ENCODE results near the gene MED17.

MED17 gene, protein sequence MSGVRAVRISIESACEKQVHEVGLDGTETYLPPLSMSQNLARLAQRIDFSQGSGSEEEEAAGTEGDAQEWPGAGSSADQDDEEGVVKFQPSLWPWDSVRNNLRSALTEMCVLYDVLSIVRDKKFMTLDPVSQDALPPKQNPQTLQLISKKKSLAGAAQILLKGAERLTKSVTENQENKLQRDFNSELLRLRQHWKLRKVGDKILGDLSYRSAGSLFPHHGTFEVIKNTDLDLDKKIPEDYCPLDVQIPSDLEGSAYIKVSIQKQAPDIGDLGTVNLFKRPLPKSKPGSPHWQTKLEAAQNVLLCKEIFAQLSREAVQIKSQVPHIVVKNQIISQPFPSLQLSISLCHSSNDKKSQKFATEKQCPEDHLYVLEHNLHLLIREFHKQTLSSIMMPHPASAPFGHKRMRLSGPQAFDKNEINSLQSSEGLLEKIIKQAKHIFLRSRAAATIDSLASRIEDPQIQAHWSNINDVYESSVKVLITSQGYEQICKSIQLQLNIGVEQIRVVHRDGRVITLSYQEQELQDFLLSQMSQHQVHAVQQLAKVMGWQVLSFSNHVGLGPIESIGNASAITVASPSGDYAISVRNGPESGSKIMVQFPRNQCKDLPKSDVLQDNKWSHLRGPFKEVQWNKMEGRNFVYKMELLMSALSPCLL

DNA sequence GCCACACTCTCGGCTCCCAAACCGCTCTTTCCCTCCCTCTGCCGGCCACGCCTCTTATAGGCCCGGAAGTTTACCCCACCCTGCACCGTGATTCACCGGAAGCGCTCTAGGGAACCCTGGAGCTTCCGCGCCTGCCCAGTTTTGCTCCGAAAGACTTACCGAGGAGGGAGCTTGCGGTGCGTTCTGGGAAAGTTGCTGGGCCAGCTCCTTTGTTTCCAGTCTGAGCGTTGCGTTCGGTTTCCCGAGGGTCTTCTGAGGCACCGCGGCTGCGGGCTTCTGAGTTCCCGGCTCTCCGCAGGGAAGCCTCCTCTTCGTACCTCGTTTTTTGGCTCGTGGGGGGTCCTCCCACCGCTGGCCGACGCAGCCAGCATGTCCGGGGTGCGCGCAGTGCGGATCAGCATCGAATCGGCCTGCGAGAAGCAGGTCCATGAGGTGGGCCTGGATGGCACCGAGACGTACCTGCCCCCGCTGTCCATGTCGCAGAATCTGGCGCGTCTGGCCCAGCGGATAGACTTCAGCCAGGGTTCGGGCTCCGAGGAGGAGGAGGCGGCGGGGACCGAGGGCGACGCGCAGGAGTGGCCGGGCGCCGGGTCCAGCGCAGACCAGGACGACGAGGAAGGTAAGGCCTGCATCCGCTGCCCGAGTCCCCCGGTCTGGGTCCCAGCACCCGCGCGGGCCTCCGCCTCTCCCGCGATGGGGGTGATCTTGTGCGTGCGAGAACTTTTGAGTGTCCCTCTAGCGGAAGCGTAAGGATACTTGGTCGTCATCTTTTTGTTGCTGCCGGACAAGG lies at the start of gene MED17:
Gene MED17 (plus strand): TSS at position 138 of the 790 bp plus-strand sequence. CDS start 232 bp downstream, at position 370.
- TF ChIP-seq GATA3 (IDR thresholded peaks at IDR 0.05; ENCODE audit: low read depth, low read length) (no peak), GATA2 (IDR thresholded peaks at IDR 0.05; ENCODE audit: low read depth, low read length) (no peak)

DNA sequence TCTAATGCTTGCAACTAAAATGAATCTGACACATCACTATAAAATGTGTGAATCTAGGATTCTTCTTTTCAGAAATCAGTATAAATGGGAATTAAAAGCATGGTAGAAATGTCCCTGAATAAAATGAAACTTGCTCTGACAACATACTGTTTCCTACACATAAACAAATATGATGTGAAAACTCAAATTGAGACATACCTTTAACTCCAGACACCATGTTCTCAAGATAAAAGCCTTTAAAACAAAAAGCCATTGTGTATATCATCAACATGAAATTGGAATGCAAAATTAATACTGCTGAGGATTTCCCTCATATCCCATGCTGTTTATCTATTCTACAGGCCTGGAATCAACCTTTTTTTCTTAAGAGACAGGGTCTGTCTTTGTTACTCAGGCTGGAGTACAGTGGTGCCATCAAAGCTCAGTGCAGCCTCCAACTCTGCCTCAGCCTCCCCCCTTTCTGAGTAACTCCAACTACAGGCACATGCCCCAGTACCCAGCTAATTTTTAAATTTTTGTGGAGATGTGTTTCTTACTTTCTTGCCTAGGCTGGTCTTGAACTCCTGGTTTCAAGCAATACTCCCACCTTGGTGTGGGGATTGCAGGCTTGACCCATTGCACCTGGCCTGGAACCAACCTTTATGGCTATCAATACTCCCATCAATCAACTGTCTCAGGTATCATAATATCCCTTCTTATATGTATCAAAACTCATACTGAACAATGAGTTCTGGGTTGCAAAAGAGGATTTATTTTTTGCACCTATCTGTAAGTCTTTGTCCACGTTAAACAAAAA lies 49.5 kb upstream of the MED17 start:
- no peak for TF ChIP-seq GATA2 (IDR thresholded peaks at IDR 0.05; ENCODE audit: low read depth, low read length)
- no peak for TF ChIP-seq GATA3 (IDR thresholded peaks at IDR 0.05; ENCODE audit: low read depth, low read length)

DNA sequence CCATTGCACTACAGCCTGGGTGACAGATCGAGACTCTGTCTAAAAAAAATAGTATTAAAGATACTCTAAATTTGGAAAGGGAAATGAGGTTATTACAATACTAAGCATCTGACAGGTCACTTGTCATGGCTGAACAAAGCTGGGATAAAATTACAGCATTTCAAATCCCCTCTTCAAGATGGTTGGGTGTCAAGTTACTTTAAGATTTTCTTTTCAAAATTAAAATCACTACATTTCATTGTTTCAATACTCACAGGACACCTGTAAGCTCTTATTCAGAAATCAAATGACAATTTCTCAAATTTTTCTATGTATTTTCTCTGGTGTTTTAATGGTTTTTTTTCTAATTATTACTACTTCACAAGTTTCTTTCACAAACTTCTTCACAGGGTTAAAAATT lies 48.5 kb upstream of the MED17 start:
- TF ChIP-seq GATA3 (IDR thresholded peaks at IDR 0.05; ENCODE audit: low read depth, low read length) = no peak
- no peak for TF ChIP-seq GATA2 (IDR thresholded peaks at IDR 0.05; ENCODE audit: low read depth, low read length)

DNA sequence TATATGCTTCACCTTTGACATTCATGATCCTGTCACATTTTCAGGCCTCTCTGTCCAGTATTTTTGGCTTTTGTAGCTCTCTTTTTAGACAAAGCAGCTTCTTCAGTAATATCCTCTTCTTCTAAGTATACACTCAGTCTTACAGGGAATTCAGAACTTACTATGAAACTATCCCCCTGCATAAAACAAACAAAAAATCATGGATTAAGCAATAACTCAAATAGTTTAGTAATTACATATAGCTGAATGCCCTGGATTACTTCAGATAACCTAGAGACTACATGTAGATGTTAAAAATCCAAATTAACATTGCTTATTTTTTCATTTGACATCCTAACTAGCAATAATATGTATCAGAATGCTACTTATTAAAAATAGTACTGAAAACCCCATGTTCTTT lies 48.0 kb upstream of the MED17 start:
- TF ChIP-seq GATA3 (IDR thresholded peaks at IDR 0.05; ENCODE audit: low read depth, low read length) = no peak
- no peak for TF ChIP-seq GATA2 (IDR thresholded peaks at IDR 0.05; ENCODE audit: low read depth, low read length)

DNA sequence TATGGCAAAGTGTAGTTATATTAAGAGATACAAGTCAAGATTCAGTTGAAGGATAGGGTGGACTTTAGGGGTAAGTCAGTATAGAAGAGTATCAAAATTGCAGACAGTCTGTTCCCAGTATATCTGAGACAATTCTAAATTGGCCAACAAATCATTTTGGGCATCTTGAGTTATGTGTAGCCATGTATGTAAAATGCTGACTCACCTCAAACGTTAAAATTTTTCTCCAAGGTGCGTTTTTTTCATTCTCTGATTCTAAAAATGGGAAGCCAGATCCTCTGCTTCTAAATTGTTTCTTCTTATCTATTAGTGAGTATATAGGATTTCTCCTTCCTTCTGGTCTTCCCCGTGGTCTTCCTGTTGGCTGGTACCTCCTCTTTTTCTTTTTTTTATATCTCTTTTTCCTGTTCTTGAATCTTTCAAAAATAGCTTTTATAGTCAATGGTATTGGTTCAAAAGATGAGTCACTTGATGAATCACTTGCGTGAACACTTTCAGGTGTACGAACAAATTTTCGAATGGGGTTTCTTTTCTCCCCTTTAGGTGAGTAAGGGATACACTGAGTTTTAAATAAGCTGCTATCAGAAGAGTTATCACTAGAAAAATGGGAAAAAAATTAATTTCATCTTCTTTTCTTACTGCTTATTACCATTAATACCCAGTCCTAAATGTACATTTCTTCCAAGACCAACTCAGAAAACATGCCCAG lies 46.0 kb upstream of the MED17 start:
- no peak for TF ChIP-seq GATA3 (IDR thresholded peaks at IDR 0.05; ENCODE audit: low read depth, low read length)
- TF ChIP-seq GATA2 (IDR thresholded peaks at IDR 0.05; ENCODE audit: low read depth, low read length) = no peak

DNA sequence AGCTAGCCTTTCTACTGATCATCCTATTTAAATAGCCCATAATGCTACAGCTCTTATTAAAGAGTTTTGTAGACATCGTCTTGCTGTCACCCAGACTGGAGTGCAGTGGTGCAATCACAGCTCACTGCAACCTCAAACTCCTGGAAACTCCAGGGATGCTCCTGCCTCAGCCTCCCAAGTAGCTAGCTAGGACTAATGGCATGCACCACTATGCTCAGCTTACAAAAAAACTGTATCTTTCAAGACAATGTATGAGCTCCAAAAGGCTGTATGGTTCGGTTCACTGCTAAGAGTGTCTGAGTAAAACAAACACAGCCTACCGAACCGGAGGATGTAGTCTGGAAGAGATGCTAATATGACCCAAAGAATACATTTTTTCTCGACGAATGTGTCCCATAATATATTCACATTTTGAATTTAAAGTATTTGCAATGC lies 45.4 kb upstream of the MED17 start:
- TF ChIP-seq GATA2 (IDR thresholded peaks at IDR 0.05; ENCODE audit: low read depth, low read length) (no peak), GATA3 (IDR thresholded peaks at IDR 0.05; ENCODE audit: low read depth, low read length) (no peak)

DNA sequence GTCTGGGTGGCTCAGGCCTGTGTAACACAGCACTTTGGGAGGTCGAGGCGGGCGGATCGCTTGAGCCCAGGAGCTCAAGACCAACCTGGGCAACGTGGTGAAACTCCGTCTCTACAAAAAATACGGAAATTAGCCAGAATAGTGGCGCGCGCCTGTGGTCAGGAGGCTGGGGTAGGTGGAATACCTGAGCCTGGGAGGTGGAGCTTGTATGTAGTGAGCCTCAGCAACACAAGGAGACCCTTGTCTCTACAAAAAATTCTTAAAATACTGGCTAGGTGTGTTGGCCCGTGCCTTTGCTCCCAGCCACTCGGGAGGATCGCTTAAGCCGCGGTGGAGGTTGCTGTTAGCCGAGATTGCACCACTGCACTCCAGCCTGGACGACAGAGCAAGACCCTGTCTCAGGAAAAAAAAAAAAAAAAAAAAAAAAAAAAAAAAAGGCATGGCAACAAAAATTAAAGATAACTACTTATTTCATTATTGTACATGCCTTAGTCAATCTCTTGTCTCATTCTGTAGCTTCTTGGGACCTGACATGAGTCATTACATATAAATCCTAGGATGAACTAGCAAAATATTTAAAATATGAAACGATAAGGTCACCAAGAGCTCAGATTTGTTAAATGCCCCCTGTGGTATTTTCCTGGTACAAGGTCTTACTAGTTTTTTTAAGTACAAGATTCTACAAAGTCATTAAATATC lies 43.9 kb upstream of the MED17 start:
- TF ChIP-seq GATA3 (IDR thresholded peaks at IDR 0.05; ENCODE audit: low read depth, low read length) (no peak), GATA2 (IDR thresholded peaks at IDR 0.05; ENCODE audit: low read depth, low read length) (no peak)

DNA sequence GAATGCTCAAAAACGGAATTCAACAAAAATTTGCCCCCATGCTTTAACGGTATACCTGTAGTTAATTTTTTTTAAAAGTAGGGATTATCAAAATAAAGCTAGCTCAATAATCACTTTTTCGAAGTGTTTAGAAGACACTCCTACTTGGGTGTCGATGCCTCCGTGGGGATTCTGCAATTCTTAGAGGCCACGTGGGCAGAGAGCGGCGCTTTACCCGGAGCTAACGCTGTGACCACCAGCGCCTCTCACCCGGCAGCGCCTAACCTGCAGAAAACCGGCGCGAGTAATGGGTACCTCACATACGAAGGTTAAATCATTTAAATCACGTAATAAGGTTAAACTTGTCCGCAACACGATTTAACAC lies 43.4 kb upstream of the MED17 start:
- no peak for TF ChIP-seq GATA3 (IDR thresholded peaks at IDR 0.05; ENCODE audit: low read depth, low read length)
- TF ChIP-seq GATA2 (IDR thresholded peaks at IDR 0.05; ENCODE audit: low read depth, low read length) = no peak

DNA sequence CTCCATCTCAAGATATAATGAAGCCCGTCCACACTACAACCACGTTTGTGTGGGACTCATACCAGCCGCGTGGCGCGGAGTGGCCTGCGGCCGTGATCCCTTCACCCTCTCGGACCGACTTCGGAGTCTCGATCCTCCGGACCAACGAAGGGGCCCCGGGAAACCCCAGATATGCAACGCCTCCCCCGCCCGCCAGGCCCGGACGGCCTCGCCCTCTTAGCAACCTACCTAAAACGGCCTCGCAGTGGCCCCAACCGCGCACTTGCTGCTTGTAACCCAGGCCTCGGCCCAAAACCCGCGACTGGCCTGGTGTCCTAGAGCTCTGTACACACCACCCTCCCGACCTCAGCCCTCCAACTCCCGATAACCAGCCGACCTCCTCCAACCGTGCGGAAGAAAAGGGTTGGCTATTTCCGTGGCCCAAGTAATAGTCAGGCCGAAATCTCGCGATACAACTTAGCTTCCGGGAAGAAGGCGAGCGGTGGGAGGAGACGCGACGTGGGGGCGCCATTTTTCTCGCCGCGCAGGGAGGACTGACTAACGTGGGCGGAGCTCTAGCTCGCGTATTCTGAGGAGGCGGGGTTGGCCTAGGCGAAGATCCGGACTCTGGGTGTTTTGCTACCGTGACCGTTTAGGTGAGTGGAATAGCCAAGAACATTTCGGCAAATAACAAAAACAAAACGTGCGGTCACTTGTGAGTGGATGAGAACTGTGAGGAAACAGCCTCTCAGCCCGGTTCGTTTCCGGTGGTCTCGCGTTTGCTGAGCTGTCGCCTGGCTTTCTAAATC lies 42.8 kb upstream of the MED17 start, which contains the start of the genes C11orf54 and TAF1D:
Gene C11orf54 (plus strand): TSS at position 579 of the 788 bp plus-strand sequence. CDS start 5,722 bp downstream, outside the sequence.
Gene TAF1D (minus strand): TSS at position 402 of the 788 bp plus-strand sequence. CDS start 2,191 bp downstream, outside the sequence.
- 0 out of 2 replicates have a peak, but pooled peaks have one; percentile 11 for TF ChIP-seq GATA2 (IDR thresholded peaks at IDR 0.05; ENCODE audit: low read depth, low read length)
- TF ChIP-seq GATA3 (IDR thresholded peaks at IDR 0.05; ENCODE audit: low read depth, low read length) = no peak

DNA sequence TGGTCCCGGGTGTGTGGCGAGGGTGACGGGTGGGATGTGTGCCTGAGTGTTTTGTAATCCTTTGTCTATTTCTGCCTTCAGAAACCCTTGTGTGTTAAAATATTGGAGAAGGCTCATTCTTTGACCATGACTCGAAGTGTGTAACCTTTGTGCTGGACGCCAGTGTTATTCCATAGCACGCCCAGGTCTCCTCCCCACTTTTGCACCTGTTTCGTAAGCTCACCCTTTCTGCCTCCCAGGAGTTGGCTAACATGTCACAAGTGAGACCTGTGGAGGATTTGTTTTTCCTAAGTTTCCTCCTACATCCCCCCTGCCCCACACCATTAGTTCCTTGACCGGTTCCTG lies 42.2 kb upstream of the MED17 start:
- TF ChIP-seq GATA2 (IDR thresholded peaks at IDR 0.05; ENCODE audit: low read depth, low read length) = no peak
- no peak for TF ChIP-seq GATA3 (IDR thresholded peaks at IDR 0.05; ENCODE audit: low read depth, low read length)

DNA sequence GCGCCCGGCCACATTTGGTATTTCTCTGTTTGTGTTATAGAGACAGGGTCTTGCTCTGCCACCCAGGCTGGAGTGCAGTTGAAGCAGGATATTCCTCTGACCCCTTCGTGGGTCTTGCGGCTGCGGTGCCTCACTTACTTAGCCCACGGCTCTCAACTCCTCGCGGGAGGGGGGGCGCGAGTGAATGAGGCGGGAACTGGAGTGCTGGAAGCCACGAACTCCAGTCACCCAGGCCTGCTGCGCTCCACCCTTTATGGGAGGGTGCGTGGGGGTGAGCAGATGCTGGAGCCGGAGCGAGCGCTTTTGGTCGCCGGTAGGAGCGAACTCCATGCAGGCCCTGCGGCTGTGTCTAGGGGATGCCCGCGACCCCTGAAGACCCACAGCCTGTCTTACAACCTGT lies 40.8 kb upstream of the MED17 start:
- TF ChIP-seq GATA3 (IDR thresholded peaks at IDR 0.05; ENCODE audit: low read depth, low read length) = no peak
- TF ChIP-seq GATA2 (IDR thresholded peaks at IDR 0.05; ENCODE audit: low read depth, low read length) = no peak

DNA sequence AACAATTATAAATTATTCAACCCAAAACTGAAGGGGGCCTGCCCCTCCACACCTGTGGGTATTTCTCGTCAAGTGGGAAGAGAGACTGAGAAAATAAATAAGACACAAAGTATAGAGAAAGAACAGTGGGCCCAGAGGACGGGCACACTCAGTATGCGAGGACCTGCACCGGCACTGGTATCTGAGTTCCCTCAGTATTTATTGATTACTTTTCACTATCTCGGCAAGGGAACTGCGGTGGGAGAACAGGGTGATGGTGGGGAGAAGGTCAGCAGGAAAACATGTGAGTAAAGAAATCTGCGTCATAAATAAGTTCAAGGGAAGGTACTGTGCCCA lies 39.4 kb upstream of the MED17 start:
- TF ChIP-seq GATA2 (IDR thresholded peaks at IDR 0.05; ENCODE audit: low read depth, low read length) = no peak
- no peak for TF ChIP-seq GATA3 (IDR thresholded peaks at IDR 0.05; ENCODE audit: low read depth, low read length)

All from SH-SY5Y (cell line).